HL-60 (cell line): ENCODE data around the gene HELT.

Experiments used
- DNase-seq, 2 experiments: peaks; one replicate each; pipeline ENCODE4 v3.0.0-alpha.2; 2010 to 2020; ENCODE audit warnings: low read depth in 1 of 2, low spot score in 1 of 2
- H3K27ac ChIP-seq: fragments of 250-450 bp; sonication (Bioruptor Pico); replicated peaks from 2 replicates; pipeline ENCODE4 v1.5.1; 2020; ENCODE audit warnings: mild to moderate bottlenecking, moderate library complexity
- H3K27me3 ChIP-seq: fragments of 250-450 bp; sonication (Bioruptor Pico); 2 replicates; pipeline ENCODE4 v1.5.1; 2021; ENCODE audit warnings: mild to moderate bottlenecking, moderate library complexity; ENCODE audit not compliant: insufficient read depth, poor library complexity, severe bottlenecking
- H3K4me3 ChIP-seq: replicated peaks from 2 replicates; pipeline ENCODE4 v1.5.1; 2011; ENCODE audit warnings: mild to moderate bottlenecking, control low read depth, low read length; ENCODE audit not compliant: insufficient read depth
- GABPA ChIP-seq: IDR thresholded peaks from 2 replicates; pipeline ENCODE4 v1.6.1; 2012; ENCODE audit warnings: low read depth
- POLR2AphosphoS5 ChIP-seq: IDR thresholded peaks from 2 replicates; pipeline ENCODE4 v1.6.1; 2012; ENCODE audit warnings: low read depth
- SPI1 ChIP-seq: IDR thresholded peaks from 2 replicates; pipeline ENCODE4 v1.6.1; 2012; ENCODE audit warnings: low read depth, mild to moderate bottlenecking, borderline replicate concordance
- TF ChIP-seq, protein P1 (sequence below): IDR thresholded peaks from one replicate; pipeline ENCODE4 v1.5.1; 2011; ENCODE audit warnings: low read length, control low read depth, inconsistent platforms; ENCODE audit not compliant: insufficient read depth
- TF ChIP-seq, protein P2 (sequence below): IDR thresholded peaks from 2 replicates; pipeline ENCODE4 v1.6.1; 2012; ENCODE audit warnings: low read depth; ENCODE audit not compliant: insufficient replicate concordance

Gene HELT

DNA sequence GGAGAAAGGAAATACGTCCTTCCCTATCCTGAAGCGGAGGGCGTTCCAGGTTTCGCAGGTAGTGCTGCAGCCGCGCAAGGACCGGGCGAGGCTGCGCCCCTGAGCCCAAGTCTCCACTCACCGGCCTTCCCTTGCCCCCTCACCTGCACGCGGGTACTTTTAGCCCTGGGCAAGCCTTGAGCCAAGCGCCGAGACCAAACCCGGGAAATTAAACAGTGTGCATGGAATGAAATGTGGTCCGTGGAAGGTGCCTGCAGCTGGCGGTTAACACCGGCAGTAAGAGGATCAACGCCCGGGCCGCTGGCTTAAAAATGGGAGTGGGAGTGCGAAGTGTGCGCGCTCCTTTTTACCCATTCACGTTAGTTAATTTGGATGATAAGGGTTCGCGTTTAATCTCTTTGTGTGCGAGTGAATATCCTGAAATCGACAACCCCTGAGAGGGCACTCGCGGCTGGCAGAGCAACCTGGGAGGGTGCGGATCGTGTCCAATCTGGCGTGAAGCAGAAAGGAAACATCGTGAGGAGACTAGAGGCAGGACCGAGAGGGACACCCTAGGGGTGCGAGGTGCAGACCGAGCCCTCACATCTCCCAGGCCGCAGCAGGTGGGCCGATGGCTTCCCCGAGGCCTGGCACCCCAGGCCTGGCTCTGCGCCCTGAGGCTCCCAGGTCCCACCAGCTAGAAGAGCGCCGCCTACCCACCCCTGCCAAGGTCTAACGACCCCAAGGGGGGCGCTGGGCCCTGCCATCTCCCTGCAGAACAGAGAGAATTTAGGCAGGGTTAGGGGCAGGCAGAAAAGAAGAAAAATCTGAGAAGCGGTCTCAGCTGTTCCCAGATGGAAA is 2.0 kb upstream of the HELT start:
- no peak for TF ChIP-seq GABPA
- TF ChIP-seq, protein P1, sequence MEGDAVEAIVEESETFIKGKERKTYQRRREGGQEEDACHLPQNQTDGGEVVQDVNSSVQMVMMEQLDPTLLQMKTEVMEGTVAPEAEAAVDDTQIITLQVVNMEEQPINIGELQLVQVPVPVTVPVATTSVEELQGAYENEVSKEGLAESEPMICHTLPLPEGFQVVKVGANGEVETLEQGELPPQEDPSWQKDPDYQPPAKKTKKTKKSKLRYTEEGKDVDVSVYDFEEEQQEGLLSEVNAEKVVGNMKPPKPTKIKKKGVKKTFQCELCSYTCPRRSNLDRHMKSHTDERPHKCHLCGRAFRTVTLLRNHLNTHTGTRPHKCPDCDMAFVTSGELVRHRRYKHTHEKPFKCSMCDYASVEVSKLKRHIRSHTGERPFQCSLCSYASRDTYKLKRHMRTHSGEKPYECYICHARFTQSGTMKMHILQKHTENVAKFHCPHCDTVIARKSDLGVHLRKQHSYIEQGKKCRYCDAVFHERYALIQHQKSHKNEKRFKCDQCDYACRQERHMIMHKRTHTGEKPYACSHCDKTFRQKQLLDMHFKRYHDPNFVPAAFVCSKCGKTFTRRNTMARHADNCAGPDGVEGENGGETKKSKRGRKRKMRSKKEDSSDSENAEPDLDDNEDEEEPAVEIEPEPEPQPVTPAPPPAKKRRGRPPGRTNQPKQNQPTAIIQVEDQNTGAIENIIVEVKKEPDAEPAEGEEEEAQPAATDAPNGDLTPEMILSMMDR = no peak
- TF ChIP-seq SPI1 = no peak
- no peak for TF ChIP-seq POLR2AphosphoS5
- TF ChIP-seq, protein P2, sequence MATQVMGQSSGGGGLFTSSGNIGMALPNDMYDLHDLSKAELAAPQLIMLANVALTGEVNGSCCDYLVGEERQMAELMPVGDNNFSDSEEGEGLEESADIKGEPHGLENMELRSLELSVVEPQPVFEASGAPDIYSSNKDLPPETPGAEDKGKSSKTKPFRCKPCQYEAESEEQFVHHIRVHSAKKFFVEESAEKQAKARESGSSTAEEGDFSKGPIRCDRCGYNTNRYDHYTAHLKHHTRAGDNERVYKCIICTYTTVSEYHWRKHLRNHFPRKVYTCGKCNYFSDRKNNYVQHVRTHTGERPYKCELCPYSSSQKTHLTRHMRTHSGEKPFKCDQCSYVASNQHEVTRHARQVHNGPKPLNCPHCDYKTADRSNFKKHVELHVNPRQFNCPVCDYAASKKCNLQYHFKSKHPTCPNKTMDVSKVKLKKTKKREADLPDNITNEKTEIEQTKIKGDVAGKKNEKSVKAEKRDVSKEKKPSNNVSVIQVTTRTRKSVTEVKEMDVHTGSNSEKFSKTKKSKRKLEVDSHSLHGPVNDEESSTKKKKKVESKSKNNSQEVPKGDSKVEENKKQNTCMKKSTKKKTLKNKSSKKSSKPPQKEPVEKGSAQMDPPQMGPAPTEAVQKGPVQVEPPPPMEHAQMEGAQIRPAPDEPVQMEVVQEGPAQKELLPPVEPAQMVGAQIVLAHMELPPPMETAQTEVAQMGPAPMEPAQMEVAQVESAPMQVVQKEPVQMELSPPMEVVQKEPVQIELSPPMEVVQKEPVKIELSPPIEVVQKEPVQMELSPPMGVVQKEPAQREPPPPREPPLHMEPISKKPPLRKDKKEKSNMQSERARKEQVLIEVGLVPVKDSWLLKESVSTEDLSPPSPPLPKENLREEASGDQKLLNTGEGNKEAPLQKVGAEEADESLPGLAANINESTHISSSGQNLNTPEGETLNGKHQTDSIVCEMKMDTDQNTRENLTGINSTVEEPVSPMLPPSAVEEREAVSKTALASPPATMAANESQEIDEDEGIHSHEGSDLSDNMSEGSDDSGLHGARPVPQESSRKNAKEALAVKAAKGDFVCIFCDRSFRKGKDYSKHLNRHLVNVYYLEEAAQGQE = no peak
- no peak overlapping the region for H3K4me3 ChIP-seq
- H3K27ac ChIP-seq = no peak overlapping the region
- no peak for DNase-seq
- H3K27me3 ChIP-seq = peaks cover 80% of the 10 kb centered on the region

DNA sequence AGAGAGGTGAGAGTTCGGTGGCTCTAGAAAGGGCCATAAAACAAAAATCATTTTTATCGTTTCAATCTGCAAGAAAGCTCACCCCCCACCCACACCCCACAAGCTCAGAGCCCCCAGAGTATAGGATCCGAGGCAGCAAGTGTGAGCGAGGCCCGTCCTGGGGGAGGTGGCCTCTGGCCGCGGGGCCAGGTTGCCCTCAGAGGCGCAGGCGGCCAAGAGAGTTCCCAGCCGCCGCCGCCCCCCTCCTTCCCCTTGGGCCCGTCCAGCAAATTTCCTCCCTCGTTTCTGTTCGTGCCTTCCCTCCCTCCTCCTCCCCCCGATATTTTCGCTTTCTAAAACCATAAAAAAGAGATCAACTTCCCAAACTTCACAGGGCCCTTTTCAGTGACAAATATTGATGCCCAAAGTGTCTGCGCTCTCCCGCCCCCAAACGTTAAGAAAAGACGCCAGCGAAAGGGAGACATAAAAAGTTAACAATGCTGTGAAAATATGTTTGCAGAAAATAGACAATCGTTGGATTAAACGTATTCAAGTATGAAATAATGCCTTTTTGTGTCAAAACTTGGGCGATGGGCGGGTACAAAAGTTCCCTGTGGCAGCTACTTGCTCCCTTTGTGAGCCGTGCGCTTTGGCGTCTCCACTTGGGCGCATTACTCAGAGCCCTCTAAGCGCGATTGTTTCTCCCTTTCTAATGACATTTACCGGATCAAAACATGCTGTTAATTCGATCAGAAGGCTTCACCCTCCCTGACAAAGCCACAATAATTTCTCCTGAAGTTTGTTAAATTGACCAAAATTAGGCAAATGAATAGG is 1.1 kb upstream of the HELT start:
- H3K27ac ChIP-seq = no peak overlapping the region
- no peak overlapping the region for H3K4me3 ChIP-seq
- peaks cover 86% of the 10 kb centered on the region for H3K27me3 ChIP-seq
- no peak for DNase-seq
- TF ChIP-seq, protein P2 = no peak
- TF ChIP-seq, protein P1 = no peak
- TF ChIP-seq SPI1 = no peak
- TF ChIP-seq POLR2AphosphoS5 = no peak
- TF ChIP-seq GABPA = no peak

DNA sequence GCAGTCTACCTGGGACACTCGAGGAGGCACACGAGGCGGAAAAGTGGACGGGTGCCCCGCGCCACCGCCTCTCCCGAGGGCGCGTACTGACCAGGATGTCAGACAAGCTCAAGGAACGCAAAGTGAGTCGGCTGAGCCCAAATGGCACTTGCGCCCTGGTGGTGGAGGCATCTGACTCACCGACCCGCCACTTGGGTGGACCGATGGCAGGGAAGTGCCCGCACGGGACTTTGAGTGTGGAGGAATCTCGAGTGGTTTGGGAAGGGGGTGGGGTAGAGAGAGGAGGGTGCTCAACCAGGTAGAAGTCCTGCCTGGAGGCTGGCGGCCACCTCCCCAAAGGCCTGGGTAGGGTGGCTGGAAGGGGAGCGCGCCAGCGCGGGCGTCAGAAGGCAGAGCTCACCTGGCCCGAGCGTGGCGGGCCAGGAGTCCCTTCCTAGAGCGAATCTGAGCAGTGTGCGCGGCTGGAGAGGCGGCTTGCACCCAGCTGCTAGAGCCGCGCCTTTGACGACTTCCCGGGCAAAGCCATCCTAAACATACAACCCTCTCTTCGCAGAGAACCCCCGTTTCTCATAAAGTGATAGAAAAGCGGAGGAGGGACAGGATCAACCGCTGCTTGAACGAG is 655 bp downstream of the HELT start:
- H3K27me3 ChIP-seq = peaks cover 88% of the 10 kb centered on the region
- H3K4me3 ChIP-seq = no peak overlapping the region
- no peak for TF ChIP-seq GABPA
- TF ChIP-seq, protein P1 = no peak
- no peak for TF ChIP-seq POLR2AphosphoS5
- TF ChIP-seq, protein P2 = no peak
- no peak for TF ChIP-seq SPI1
- DNase-seq = no peak
- H3K27ac ChIP-seq = no peak overlapping the region
